Stimulated activated CD4-positive, alpha-beta T cell treated with anti-CD3 and anti-CD28 coated beads, Interleukin-4, amount 100 ng/mL, for 4 hours (primary cell): ENCODE data around the gene SLC66A2.

Experiments used
- DNase-seq, 2 experiments: peaks; one replicate each; pipeline ENCODE4 v3.0.0-alpha.2; 2020

The SLC66A2 gene

DNA sequence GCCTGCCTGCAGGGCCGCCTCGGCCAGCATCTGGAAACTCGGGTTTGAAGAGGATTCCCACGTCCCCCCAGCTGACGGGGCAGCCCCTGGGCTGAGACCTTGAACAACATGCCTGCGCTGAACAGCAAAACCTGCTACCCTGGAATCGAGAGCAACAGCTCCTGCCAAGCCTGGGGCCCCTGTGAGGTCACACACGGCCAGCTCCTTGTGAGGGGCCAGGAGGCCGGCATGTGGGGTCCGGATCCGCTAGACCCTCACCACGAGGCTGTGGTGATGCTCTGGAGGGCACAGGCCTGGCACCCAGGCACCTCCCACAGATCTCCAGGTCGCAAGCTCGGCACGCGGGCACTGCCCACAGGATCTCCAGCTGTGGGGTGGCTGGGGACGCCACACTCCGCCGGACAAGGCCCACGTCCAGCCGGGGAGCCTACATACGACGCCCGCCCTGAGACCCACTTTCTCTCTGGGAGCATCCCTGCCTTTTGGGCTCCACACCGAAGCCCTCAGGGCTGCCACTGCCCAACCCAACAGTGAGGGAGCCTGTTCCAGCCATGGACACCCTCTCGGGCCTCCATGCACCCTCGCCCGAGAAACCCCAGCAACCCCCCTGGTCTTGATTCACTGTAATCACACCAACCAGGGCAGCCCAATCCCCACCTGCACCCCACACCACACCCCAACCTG is 34.1 kb downstream of the SLC66A2 start:
- DNase-seq = no peak

DNA sequence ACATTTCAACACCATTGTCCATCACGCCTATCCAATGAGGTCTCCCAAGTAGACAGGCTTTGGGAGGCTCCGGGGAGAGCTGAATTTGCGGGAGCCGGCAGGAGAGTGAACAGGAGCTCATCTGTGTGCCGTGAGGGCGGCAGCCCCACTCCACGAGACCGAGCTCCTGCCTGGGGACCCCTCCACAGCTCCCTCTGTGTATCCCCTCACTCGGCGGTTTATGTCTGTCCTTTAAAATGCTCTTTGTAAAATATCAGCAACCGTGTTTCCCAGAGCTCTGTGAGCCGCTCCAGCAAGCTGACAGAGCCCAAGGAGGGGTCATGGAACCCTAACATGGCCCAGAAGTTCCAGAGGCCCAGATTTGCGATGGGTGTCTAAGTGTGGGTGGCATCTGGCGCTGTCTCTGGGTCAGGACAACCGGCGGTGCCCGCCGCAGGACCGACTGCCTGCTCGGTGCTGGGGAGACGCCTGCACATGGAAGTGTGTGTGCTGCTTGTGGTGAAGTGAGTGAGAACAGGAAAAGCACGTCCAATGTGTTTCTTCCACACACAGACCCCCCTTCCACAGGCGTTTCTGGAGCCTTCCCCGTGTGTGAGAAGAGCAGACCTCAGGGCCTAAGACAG is 34.8 kb downstream of the SLC66A2 start:
- no peak for DNase-seq

DNA sequence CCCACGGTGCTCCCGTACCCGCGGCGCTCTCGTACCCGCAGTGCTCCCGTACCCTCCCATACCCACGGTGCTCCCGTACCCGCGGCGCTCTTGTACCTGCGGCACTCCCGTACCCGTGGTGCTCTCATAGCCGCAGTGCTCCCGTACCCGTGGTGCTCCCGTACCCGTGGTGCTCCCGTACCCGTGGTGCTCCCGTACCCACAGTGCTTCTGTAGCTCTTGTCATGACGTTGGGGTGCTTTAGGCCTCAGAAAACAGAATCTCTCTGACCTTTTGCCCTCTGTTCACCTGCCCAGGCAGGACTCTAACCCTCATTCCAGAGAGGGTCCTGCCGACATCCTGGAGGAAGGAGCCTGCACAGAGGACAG is 35.3 kb downstream of the SLC66A2 start:
- no peak for DNase-seq

DNA sequence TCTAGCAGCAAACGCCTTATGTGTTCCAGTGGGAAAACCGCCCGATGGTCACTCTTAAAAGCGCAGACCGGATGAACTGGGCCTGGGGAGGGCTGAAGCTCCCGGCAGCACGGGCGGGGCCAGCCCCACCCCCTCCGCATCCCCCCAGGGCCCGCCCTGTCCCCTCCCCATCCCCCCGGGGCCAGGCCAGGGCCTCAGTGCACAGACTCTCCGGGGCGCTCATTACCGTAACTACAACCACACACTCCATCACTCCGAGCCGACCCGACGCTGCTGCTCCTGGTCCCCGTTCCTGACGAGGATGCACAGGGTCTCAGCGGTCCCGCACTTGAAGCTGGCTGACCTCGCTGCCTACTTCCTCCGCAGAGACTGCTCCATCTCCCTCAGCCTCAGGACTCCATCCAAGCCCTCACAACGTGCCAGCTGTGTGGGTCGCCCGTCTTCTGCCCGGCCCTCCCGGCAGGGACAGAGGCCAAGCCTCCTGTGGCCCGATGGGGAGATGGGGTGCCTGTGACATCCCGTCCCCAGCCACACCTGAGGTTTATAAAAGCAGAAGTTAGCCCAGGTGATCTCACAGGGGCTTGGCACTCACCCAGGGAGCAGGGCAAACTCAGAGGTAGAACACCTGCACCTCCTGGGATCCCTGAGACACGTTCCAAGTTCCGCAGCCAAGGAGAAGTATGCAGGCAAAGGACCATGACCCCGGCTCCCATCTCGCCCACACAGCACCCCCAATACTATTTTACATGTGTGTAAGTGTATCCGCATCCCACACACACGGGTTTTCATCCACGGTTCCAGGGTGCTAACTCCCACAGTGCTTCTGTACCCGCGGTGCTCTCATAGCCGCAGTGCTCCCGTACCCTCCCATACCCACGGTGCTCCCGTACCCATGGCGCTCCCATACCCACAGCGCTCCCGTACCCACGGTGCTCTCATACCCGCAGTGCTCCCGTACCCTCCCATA is 36.0 kb downstream of the SLC66A2 start:
- no peak for DNase-seq

DNA sequence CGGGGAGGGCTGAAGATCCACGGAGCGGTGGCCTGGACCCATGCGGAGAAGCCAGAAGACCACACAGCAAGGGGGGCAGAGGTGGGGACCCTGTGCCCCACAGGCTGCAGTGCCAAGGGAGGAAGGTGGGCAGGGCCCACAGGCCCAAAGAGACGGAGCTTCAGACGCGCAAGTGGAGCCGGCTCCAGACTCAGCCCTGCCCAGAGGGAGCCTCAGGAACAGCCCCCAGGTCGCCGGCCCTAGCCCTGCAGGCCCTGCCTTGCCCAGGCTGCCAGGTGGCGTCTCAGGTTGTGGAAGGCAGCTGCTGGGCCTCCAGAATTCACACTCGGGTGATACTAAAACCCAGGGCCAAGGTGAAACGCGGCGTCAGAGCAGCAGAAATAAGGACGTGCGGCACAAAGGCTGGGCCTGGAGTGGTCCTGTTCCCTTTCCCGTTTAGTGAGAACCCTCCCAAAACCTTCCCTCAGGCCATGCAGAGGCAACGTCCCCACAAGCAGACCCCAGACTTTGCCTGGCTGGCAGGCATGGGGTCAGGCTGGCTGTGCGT is 36.8 kb downstream of the SLC66A2 start:
- DNase-seq = no peak

DNA sequence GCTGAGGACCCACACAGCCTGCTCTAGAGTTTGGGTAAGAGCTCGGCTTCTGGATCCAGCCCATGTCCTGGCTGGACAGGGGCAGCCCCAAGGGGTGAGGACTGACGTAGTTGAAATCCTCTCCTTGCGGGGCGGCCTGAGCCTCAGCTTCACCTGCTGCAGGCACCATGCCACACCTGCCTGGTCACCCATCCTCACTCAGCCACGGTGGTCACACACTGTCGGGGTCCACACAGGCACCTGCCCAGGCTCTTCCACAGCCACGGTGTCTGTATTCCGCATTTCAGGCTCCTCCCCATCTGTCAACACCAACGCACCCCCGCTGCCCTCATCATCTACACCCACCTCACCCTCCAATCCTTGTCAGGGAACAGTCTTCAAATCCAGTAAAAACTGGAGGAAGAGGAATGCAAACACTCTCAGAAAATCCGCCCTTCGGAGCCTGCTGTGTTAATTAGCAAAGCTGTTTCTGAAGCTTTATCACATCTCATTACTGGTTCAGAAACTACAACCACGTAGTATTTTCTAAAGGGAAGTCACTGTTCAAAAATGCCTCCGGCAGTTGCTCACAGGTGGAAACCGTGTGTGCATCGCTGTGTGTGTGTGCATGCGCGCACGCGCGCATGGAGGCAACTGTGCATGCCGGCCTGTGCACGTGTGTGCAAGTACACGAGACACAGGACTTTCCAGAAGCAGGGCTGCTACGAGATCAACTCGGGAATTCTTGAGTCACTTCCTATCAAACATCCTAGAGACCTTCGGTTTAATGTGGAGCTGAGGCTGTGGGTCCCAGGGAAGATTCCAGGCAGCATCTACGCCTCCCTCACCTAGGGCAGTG is 38.2 kb downstream of the SLC66A2 start:
- no peak for DNase-seq

DNA sequence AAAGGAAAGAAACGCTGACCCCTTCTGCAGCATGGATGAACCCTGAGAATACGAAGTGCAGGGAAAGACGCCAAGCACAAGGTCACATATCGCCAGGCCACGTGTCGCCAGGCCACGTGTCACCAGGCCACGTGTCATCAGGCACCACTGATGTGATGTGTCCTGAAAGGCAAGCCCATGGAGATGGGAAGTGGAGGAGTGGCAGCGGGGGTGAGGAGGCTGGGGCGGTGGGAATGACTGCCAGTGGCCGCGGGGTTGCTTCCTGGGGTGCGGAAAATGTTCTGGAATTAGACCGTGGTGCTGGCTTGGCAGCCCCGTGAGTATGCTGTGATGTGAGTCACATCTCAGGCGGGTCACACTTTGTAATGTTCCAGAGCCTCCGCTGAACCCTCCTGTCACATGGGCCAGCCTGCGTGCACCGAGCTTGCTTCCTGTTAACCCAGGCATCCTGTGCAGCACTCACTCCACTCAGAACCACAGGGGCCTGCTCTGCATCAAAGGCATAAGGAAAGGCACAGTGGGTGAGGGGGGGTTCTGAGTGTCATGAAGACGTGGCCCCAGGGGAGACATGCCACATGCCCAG is 39.0 kb downstream of the SLC66A2 start:
- DNase-seq = peak in 1 of 2 experiments; percentile 44

DNA sequence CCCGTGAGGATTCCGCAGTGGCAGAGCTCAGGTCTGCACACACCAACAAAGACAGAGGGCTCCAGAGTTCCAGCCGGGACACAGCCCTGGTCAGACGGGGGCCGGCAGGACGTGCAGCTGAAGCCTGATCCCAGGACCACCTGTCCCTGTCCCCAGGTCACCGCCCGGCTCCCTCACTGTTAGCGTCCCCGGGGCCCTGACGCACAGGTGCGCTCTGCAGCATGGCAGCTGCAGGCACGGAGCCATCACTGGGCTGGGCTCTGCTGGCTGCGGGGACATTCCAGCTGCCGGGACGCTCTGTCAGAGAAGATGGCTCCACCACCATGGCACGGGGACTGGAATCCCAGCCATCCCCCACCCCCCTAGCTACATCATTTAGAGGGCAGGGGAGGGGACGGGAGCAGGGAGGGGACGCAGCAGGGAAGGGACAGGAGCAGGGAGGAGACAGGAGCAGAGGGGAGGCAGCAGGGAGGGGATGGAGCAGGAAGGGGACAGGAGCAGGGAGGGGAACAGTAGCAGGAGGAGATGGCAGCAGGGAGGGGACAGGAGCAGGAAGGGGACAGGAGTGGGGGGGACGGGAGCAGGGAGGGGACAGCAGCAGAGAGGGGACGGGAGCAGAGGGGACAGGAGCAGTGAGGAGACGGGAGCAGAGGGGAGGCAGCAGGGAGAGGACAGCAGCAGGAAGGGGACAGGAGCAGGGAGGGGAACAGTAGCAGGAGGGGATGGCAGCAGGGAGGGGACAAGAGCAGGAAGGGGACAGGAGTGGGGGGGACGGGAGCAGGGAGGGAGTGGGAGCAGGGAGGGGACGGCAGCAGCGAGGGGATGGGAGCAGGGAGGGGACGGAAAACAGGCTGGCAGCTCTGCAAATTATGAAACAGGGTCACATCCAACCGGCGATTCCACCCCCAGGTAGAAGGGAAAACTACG is 39.8 kb downstream of the SLC66A2 start:
- no peak for DNase-seq

DNA sequence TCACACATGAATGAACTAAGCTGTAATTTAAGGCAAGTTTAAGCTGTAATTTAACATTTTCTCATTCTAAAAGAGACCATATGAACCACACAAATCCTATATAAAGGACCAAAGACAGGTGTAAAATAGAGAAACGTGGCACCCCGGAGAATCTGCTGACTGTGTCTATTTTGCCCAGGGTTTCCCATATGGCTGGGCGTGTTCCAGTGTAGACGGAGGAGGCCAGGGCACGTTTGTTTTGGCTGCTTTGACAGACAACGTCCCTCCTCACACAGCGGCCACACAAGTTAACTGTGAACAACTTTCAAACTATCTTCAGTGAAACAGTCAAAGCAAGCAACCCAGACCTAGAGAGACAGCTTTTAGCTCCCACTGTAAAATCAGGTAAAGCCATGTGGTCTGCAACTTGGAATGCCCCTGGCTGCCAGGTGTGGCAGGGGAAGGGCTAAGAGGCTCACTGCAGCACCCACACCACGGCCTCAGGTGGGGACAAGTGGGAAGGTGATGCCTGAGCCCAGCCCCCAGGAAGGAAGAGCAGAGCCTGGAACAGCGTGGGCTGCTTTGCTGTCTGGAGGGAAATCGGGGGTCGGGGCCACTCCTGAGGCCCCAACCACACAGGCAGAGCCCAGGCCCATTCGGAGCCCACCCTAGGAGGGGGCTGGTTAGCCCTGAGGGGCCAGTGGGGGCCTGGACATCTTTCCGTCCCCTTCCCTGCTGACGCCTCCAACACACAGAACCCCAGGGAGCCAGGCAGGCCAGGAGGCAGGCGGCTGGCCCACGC is 40.7 kb downstream of the SLC66A2 start:
- no peak for DNase-seq

DNA sequence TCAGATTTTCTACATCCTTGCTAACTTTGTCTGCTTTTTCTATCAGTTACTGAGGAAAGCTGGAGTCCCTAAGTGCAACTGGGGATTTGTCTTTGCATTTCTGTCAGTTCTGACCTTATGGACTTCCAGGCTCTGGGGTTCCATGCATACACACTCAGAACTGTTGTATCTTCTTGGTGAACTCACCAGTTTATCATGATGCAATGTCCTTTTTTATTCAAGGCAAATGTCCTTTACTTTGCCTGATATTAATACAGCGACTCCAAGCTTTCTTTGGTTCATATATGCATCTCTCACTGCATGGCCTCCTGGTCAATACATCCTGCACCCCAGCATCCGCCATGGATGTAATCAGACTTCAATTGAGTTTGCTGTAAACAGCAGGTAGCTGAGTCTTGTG is 44.7 kb downstream of the SLC66A2 start:
- DNase-seq = no peak

DNA sequence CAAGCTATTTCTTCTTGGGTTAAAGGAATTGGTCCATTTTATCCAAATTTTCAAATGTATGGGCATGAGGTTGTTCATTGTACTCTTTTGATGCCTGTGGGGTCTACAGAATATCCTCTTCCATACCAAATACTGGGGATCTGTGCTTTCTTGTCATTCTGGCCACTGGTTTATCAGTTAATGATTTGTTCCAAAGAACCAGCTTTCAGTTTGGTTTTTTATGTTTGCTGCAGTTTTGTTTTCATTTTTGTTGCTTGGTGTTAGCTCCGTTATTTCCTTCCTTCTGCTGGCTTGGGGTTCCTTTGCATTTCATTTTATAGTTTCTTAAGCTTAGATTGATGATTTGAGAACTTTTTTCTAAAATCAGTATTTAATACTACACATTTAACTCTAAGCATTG is 45.5 kb downstream of the SLC66A2 start:
- no peak for DNase-seq

DNA sequence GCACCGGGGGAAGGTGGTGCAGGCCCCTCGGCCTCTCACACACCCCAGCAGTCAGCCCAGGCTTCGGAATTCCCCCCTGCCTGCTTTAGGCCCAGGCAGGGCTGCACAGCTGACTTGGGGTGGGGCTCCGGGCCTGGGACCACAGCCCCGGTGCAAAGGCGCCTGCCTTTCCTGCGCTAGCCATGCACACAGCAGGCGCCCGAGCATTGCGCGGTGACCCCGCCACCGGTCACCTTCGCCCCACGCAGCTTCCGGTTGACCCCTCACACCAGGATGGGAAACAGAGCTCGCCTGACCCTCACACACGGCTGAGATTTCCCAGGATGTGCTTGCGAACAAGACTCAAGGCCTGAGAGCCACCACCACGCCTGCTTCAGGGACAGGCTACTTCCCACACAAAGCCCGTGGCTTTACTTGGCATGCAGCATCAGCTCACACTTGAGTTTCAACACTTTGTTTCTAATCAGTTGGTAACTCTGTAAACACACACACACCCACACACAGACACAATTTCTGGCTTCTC is 46.0 kb downstream of the SLC66A2 start:
- DNase-seq = no peak

DNA sequence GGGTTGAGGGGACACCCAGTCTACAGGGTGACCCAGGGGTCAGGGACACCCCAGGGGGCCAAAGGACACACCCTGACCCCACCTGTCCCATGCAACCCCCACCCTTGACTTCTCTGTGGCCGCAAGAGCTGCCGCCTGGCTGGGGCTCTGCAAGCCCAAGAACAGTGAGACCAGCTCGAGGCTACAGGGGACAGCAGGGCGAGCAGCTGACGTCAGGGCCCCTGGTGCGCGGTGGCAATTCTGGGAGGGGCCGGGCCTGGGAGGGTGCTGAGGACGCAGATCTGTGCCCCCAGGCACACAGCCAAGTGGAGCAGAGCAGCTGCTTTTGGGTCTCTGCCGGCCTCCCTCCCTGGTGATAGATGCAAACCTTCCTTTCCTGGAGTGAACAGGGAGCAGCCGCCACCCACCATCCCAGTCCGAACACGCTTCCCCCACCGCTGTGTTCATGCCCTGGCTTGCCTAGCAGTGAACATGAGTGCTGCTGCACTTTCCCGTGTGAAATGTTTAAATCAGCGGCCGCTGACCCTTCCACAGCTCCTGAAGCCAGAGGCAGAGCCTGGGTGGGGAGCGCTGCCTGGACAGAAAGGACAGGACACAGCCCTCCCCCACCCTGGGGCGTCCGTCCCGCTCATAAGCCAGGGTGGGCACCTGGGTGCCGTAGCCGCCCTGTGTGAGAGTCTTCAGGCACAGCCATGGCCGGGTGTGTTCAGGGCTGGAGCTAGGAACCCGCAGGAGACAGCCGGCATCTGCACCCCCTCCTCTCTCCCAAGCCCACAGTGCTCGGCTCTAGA is 46.9 kb downstream of the SLC66A2 start:
- no peak for DNase-seq

DNA sequence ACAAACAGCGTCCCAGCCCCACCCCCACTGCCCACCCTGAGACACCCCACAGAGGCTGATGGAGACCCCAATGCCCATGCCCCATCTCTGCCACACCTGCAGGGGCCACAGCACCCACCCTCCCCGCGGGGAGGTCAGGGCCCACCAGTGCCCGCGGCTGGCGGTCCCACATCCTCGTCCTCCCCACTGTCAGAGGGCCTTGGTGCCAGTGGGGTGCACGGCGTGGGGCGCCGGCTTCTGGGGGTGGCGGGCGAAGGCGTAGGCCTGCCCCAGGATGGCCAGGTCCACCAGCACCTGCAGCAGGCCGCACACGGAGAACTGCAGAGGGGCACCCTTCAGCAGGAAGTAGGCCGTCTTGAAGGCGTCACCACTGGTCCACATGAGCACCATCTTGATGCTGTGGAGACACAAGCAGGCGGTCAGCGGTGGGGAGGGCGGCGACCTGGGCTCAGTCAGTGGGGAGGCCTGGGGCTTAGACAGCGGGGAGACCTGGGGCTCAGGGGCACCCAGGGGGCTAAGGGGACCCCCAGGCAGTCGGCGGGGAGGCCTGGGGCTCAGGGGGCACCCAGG is 47.6 kb downstream of the SLC66A2 start:
- DNase-seq = no peak

DNA sequence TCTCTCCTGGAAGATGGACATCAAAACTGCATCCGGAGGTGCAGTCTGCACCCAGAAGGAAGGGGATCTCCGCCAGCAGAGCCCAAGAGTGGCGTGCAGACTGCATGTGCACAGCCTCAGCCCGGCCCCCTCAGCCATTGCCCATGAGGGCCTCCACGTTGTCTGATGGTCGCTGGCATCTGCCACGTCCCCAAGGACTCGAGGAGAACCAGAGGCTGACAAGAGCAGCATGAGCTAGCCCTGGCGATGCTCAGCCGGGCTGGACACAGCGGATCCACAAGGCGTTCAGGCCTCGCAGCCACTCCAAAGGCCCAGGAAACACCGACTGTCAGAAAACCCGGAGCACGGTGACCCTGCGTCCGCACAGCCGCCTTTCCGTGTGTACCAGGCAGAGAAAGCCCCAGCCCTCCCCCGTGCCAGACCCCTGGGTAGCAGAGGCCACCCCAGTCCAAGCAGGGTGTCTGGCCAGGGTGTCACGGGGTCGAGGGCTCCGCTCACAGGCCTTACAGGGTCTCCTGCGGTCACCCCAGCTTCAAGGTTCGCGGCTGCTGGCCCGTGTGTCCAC is 48.3 kb downstream of the SLC66A2 start:
- DNase-seq = no peak

DNA sequence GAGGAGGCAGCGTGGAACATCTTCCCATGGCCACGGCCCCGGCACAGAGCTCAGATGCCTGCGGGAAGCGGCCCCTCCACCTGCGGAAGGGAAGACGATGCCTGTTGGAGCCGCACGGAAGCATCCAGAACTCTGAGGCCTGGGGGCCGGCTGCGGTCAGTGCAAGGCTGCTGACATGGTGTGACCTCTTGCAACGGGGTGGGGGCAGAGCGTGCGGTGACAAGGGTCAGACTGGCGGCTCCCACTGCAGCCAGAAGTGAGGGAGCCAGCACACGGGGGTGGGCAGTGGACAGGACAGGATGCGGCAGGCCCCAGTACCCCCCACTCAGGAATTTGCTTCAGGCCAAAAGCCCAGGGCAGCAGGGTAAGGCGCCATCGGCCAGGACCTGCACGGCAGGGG is 48.8 kb downstream of the SLC66A2 start:
- no peak for DNase-seq

DNA sequence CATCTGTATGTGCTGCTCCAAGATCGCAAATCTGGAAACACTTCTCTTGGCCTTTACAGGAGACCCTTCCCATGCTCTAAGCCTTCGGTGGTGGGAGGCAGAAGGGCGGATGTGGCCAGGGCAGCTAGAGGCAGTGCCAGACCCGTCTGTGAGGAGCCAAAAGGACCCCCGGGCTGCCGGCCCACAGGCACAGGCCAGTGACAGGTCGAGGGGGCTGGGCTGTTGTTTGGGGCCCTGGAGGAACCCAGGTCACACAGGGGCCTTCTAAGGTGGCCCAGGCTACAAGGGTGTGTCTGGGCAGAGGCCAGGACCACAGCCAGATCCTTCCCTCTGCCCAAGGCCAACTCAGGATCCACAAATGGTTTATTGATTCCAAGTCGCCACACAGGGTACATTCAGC is 49.4 kb downstream of the SLC66A2 start:
- DNase-seq = no peak

DNA sequence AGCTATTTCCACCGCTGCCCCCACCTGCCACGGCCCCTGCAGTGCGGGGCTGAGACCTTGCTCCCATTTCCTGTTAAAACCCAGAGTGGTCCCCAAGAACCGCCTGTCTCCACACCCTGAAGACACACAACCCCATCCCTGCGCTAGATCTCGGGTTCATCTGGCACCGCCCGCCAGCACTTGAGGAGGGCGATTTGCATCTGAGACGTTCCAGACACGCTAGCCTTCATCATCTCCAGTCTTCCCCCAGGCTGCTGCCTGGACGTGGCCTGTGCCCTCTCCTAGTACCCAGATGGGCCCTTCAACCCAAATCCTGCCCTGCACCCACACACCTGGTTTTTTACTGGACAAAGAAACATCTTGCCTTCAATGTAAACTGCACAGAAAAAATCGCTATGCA is 49.8 kb downstream of the SLC66A2 start:
- no peak for DNase-seq
